GM19328 (cell line): ENCODE data around the gene USP49.

ENCODE experiments used
- ATAC-seq: cut with Tn5 transposase; IDR thresholded peaks from one replicate; pipeline ENCODE4 v1.9.1; 2021; ENCODE audit warnings: mild to moderate bottlenecking, moderate library complexity; ENCODE audit not compliant: unreplicated experiment

The USP49 gene

DNA sequence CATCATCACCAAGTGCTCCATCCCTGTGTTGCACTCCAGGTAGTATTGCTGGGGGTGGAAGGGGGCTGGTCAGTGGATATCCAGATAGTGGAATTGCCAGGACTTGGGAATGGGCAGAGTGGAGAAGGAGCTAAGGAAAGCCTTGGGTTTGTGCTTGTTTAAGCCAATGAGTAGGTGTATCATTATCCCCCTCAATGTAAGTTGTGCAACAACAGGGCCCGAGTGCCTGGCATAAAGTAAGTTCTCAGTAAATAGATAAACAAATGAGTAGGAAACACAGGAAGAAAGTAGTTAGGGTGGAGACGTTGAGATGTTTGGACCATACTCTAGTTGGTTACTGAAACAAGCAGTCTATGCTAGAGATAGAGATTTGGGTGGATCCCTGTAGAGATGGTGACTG is 36.6 kb upstream of the USP49 start:
- no peak for ATAC-seq

DNA sequence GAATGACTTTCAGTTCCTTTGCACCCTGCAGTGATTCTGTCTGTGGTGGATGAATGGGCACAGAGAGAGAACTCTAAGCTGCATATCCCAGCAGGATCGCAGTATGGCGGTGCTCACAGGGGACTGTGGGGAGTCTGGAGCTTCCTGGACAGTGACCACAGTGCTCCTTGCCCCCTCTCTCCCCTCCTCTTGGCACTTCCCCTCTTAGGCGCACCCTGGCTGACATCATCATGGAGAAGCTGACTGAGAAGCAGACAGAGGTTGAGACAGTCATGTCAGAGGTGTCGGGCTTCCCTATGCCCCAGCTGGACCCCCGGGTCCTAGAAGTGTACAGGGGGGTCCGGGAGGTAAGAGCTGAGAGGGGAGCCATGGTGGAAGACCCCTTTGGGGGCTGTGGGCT is 34.7 kb upstream of the USP49 start:
- no peak for ATAC-seq

DNA sequence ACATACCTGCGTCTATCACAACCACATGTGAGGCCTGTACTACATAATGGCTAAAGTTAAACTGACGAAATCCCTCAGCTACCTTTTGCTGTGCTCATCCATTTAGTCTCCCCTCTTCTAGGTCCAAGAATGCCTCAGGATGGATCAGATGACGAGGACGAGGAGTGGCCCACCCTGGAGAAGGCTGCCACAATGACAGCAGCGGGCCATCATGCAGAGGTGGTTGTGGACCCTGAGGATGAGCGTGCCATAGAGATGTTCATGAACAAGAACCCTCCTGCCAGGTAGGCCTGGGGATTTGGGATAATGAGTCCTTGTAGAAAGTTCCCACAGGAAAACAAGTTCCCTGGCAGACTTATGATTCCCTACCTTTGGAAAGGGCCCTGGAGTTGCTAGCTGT is 32.1 kb upstream of the USP49 start:
- no peak for ATAC-seq

DNA sequence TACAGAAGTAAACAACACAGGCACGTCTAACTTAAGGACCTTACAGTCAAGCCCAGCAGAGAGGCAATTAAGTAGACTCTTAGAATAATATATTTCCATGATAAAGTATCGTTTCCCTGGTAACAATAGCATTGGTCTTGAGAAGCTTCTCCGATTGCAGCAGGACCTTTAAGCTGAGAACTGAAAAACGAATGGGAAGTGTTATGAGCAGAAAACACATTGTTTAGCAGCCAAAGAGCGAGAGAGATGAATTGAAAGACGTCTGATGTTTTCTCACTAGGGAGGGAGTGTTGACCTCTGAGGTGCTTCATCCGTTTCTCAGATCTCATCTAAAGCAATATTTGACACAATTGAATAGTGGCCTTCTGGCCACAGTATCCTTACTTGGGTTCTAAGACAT is 27.0 kb upstream of the USP49 start:
- no peak for ATAC-seq

DNA sequence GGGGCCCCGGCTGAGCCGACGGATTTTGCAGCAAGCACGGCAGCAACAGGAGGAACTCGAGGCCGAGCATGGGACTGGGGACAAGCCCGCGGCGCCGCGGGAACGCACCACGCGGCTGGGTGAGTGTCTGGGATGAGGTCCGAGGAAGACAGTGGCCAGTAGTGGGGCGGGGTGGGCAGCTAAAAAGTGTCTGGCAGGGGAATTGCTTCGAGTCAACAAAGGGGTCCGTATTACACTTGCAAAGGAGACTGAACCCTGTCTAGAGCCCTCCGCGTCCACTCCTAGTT is 26.5 kb upstream of the USP49 start:
- ATAC-seq, result no peak

DNA sequence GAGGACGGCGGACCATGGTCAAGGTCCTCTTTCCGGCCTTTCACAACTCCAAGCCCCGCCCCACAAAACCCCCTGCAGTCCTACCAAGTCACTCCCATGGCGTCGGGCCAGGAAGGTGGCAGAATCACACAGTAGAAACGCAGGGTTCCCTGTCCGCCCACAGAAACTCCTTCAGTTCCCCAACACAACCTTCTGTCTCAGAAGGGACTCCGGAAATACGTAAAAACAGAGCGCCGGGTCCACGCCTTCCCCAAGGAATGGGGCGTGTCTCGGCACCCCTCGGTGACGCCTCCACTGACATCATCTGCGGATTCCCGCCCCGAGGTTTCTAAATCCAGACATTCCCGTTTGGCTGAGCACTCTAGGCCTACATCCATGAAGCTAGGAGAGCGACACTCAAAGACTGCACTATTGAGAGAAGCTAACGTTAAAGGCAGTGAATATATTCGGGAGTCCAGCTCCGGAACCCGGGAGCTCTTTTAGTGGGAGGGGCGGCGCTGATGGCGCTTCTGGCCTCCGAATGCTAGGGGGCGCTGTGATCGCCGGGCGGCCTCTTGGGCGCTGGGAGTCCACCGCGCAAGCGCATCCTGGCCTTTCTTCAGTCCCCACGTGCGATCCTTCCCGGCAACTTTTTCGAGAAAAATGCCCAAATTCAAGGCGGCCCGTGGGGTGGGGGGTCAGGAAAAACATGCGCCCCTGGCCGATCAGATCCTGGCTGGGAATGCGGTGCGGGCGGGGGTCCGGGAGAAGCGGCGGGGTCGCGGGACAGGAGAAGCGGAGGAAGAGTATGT is 25.9 kb upstream of the USP49 start, which contains the start of the genes BYSL and MED20:
TSS of gene BYSL (plus strand) at position 579 of the 791 bp plus-strand sequence. CDS start at position 643, 64 bp downstream.
TSS of gene MED20 (minus strand) at position 219 of the 791 bp plus-strand sequence. CDS start at position 98, 121 bp downstream.
- peak; percentile 94 for ATAC-seq

DNA sequence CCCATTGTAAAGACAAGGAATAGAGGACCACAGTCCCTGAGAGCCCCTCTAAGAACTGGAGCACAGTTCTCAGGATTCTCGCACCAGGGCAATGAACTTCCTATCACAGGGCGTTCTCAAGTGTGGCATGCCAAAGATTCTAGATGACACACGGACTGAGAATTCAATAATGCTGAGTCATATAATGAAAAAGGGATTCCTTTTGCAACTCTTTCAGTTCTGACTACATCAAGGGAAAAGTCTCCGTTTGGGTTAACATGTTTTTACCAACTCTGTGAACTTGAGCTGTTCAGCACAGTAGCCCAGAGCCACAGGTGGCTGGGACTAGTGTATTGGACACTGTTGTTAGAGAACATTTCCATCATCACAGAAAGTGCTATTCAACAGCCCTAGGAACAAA is 22.4 kb upstream of the USP49 start:
- no peak for ATAC-seq

DNA sequence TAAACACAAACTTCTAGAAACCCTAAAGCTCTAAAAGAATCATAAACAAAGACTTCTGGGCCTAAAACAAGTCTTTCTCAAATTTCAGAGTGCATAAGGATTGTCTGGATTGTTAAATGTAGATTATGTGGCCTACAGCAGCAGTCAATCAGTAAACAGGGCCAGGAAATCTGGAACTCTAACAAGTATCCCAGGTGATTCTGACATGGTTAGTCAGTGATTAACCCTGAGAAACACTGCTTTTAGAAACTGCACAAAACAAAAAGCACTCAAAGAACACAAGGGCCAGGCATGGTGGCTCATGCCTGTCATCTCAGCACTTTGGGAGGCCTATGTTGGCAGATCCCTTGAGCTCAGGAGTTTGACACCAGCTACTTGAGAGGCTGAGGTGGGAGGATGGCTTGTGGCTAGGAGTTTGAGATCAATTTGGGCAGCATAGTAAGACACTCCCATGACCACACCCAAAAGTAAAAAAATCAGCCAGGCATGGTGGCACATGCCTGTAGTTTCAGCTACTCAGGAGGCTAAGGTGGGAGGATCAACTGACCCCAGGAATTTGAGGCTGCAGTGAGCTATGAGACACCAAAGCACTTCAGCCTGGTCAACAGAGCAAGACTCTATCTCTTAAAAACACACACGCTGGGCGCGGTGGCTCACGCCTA is 19.8 kb upstream of the USP49 start:
- ATAC-seq, result no peak

DNA sequence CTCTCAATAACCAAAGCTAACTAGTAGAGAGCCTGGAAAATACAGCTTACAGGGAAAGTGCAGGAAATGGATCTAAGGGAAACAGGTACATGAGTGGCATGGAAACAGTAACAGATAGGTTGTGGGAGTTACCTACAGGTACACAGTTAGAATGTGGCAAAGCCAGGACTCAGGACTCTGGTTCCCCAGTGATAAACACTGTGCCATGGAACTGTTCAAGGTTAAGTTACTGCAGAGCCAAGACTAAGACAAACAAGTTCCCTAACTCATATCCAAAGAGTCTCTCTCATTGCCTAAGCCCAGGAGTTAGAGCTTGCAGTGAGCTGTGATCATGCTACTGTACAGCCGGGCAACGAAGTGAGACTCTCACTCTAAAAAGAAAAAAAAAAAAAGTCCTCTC is 19.2 kb upstream of the USP49 start:
- ATAC-seq, result no peak

DNA sequence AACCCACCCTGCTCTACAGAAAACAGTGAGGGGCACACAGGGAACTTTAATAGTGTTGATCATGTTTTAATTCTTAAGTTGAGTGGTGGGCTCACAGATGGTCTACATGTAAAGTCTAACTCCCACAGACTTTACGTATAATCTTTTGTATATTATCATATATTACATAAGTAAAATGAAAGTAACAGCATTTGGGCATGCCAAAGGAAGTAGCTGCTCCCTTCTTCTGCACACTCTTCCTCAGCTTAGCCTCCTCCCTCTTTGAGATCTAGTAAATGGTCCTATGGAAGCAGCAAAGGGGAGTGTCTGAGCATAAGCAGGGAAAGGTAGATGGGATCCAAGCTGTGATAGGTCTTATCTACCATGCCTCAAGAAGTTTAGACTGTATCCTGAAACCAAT is 14.6 kb upstream of the USP49 start:
- ATAC-seq, result no peak

DNA sequence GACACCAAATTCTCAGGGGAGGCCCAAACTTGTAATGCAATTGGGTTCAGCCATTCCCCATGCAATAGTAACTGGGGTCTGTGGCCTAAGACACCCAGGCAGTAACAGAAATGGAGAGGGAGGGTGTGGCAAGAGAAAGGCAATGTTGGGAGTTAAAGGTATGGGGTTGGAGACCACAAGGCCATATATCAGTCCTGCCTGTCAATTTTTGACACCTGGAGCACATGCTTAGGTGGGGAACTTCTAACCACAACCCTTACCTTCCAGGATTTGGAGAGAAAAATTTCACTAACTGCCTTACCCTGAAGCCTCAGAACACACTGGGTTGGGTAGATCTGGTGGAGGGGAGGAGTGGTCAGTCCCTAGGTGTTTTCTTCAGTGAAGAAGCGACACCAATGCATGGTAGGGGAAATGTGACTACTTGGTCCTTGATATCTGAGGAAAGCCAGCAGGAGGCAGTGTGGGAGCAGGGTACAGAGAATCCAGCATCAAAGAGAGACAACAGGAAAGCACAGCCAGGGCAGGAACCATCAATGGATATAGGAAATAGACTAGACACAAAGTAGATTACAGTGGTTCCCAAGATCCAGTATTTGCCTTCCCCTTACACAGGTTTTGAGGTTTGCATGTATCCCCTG is 6.8 kb upstream of the USP49 start:
- no peak for ATAC-seq

DNA sequence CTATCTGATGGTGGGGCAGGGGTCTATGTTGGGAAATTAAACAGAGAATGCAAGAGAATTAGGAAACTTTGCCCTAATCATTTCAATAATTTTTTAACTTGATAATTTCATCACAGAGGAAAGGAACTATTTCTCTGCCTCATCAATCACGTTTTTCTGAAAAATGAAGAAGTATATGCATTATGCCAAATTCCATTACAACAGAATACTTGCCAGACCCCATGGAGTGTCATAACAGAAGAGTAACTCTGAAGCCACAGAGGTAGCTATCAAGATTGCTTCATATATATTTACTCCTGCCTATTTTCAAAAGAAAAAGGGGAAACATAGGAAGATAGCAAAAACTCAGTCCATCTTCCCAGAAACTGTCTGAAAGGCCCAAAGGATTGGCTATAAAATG is 5.7 kb upstream of the USP49 start:
- no peak for ATAC-seq

DNA sequence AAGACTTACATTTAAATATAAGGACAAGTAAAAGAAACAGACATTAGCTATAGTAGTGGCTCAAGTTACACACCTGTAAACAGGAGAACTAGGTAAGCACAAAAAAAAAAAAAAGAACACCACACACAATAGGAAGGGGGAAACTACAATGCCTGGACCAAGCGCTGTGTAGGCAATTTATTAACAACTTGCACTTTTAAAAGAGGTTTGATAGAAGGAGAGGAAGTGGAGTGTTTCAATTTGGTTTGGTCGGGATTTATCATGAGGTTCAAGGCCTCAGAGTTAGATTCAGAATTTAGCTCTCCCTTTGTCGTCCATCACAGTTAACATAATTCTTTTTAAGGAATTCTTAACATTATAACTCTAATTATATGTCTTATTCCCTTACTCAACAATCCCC is 1.1 kb upstream of the USP49 start:
- ATAC-seq, result no peak

DNA sequence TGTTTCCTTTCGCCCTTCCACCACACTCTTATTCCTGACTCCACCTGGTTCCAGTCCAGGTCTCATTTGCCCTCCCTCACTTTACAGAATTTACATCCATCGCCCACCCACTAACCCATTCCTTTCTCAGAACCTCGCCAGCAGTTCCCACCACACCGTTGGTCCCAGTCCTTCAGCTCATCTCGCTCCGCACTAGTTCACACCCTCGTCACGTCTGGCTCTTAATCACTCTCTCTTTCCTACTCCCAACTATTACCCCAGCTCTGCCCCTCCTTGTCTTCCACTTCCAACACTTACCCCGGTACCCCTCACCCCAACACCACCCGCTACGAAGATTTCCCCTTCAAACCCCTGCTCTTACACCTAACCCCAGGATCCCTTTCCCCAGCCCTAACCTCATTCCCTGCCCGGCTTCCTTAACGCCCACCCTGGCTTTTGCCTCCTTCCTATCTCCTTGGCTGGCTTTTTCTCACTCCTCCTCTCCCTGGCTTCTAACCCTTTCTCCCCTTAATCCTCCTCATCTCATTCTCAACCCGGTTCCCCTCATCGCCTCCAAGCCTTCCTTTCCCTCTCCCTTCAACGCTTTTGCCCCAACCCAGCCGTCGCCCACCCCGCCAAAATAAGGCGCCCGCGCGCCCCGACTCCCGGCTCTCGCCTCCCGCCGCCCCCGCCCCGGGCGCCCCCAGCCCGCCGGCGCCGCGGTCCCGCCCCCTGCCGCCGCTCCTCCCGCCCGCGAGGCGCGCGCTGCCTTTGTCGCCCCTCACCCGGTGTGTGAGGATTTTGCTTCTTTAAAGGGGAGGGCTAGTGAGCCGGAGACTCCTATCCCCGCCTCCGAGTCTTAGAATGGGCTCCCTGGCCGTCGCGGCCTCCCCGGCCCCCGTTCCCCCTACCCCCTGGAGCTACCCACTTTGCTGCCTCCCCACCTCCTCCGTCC is 542 bp downstream of the USP49 start:
- peak; percentile 18 for ATAC-seq

DNA sequence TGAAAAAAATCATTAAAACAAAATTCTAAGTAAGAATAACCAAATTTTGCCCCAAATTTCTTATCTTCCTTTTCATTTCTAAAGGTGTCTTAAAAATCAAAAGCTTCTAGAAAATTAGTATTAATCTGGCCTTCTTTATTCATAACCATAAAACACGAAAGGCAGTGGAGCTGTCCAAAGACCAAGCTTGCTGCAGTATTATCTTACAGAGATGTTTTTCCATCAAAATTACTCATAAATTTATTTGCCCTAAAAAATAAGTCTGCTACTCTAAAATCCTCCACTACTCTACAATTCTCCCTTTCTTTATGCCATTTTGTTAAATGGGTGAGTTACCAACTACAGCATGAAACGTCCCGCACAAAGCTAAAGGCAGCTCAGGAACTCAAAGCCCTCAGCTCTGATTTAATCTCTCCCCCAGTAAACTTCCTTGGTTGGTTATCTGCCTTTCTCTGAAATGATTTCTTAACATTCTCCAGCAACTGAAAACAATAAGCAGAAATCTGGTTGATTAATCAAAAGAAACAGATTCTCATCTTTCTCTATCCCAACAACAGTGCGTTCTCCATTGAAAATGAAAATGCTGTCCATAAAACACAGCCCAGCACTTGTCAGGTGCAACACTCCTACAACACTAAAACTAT is 2.1 kb downstream of the USP49 start:
- ATAC-seq, result no peak

DNA sequence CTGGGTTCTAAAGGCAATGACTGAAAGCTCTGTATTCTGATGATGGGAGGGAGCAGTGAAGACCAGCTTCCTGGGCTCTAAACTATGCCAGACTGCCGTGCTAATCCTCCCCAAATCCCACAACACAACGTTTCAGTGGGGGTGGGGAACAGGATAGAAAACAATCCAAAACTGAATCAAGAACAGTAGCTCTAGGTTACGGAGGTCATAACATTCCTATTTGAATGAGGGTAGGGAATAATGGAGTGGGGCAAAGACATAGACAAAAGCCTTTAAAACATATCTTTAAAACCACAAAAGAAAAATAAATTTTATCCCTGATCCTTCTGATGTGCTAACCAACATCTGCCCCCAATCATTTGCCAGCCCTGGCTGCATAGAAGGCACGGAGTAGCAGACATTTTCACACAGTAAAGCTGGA is 7.8 kb downstream of the USP49 start:
- ATAC-seq, result no peak

DNA sequence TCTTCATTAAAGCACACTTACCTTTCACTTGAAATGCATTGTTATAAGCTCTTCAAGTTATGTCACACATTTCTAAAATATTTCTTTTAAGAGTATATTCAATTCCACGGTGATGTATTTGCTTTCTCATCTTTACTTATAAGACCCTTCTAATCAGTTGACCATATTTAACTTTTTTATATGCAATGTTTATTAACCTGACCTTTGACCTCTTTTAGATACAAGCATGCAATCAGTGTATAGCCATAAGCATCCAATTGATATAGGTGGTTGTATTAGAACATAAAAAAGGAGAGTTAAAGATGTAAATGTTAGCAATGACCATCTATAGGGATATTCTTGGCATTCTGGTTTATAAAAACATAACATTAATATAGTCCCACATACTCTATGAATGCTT is 9.2 kb downstream of the USP49 start:
- no peak for ATAC-seq

DNA sequence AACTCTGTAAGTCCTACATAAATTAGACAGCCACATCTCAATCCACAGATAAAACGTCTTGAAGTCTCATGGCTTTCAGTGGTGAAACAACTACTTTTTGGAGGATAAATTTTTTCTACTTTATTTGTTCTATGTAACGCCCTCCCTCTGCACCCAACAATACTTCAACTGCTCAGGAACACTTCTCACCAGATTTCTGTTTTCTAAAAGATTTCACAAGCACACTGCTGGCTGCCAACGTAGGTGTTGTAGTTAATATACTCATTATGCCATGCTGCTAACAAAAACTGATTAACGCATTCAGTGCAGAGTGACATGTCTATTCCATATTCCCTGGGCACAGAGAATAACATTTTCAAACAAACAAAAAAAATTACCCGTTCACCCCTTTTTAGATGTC is 10.2 kb downstream of the USP49 start:
- no peak for ATAC-seq

DNA sequence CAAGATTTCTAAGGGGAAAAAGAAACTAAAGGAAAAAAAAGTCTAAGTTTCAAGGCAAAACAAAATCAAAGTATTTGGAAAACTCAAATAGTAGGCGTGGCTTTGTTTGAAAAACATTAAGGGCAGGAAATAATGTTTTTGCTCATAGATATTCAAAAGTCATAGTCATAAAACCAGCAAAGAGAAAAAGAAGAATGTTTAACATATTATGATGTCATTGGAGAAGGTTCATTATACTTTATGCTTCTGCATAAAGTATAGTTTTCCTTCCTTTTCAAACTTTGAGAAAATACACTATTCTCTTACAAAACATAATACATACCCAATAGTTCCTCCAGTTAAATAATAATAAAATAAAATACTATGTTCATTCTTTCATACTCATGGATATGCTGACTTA is 13.7 kb downstream of the USP49 start:
- no peak for ATAC-seq

DNA sequence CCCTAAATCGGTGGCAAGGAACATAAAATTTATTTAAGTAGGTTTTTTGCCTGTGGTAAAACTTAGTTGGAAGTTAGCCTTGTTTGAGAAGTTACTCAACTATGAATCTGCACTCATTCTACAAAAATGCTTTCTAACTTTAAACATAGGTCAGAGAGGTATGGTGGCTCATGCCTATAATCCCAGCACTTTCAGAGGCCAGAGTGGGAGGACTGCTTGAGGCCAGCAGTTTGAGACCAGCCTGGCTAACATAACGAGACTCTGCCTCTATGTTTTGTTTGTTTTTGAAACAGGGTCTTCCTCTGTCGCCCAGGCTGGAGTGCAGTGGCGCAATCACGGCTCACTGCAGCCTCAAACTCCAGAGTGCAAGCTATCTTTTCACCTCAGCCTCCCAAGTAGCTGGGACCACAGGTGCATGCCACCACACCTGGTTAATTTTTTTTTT is 16.2 kb downstream of the USP49 start:
- no peak for ATAC-seq

DNA sequence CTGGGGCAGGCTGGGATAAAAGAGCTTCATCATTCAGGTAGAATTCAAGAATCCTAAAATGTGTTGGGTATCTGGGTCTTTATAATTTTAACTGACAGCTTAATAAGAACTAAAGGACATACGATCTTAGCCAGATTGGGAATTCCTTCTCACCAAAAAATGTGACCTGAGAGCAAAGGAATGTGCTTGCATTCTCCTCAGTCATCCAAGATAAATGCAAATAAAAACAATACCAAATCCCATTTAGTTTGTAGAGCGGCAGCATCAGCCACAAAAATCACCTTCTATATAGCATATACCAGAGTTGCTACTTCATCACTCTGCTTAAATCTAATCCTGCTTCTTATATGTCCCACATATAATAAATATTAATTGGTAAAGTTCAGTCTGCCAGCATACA is 16.9 kb downstream of the USP49 start:
- ATAC-seq, result no peak
